ENCODE data around the gene CACNA1C. TPM values are rescaled to one million over a fixed set of nuclear protein-coding genes. Genes with fewer than 3 reads are reported as not detected.

CACNA1C gene
- total RNA-seq, 4 donors from 2014 or later = 2.9 to 5.3 (median 4.3) TPM

DNA sequence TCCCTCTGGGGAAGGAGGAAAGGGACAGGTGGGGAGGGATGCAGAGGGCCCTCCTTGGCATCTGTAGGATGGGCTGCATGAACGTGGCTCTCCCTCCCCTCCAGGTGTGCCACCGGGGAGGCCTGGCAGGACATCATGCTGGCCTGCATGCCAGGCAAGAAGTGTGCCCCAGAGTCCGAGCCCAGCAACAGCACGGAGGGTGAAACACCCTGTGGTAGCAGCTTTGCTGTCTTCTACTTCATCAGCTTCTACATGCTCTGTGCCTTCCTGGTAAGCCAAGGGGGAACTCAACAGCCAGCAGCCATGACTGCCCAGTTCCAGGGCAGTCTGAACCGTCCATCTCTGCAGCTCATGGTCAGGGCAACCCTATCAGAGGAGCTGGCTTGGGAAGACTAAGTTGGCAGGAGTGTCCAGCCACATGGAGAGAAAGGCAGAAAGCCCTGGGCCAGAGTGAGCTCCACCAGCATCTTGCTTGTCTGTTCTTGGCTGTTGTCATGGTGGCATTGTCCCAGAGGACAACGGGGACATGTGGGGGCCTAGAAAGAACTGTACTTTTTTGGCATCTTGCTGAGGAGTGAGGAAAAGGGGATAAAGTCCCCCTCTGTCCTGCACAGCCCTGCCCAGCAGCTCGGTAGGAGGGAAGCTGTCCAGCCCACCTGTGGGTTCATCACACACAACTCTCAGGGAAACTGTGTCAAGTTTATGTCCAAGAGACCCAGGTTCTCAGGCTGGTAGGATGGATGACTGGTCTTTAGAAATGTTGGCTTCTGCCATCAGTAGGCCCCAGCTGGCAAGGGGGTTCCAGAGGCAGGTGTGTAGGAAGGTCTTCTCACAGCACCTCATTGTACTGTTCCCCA, 612.2 kb downstream of the CACNA1C start:
- TF ChIP-seq, protein P1, sequence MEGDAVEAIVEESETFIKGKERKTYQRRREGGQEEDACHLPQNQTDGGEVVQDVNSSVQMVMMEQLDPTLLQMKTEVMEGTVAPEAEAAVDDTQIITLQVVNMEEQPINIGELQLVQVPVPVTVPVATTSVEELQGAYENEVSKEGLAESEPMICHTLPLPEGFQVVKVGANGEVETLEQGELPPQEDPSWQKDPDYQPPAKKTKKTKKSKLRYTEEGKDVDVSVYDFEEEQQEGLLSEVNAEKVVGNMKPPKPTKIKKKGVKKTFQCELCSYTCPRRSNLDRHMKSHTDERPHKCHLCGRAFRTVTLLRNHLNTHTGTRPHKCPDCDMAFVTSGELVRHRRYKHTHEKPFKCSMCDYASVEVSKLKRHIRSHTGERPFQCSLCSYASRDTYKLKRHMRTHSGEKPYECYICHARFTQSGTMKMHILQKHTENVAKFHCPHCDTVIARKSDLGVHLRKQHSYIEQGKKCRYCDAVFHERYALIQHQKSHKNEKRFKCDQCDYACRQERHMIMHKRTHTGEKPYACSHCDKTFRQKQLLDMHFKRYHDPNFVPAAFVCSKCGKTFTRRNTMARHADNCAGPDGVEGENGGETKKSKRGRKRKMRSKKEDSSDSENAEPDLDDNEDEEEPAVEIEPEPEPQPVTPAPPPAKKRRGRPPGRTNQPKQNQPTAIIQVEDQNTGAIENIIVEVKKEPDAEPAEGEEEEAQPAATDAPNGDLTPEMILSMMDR (IDR thresholded peaks at IDR 0.05; ENCODE audit: low read depth) = no peak

DNA sequence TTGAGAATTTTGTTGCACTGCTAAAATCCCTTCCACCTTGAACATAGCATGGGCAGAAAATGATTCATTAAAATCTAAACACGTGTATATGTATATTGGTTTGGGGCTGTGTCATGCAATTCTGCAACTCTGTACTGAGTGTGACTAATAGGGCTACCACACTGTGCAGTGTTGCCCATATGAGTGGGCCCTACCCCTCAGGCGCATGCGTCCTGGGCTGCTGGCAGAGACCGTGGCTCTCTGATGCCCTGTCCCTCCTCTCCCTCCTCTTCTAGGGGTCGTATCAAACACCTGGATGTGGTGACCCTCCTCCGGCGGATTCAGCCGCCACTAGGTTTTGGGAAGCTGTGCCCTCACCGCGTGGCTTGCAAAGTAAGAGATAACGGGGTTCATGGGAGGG, 613.6 kb downstream of the CACNA1C start:
- TF ChIP-seq, protein P1 (IDR thresholded peaks at IDR 0.05; ENCODE audit: low read depth) = no peak

DNA sequence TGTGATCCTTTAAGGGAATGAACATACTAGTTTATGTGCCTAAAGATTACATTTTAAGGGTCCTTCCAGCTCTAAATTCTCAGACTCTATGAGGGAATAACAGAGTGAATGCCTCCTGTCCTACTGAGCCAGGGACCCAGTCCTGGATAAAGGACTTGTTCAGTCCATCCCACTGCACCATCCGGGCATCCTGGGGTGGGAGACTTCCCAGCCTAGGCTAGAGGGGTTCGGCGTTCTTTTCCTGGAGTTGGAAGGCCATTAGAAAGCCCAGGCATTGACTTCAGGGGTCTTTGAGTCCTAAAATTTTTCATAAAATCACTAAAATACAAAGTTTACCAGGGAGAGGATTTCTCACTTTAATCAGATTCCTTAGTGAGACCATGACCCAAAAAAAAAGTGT, 614.1 kb downstream of the CACNA1C start:
- TF ChIP-seq, protein P1 (IDR thresholded peaks at IDR 0.05; ENCODE audit: low read depth) = no peak

DNA sequence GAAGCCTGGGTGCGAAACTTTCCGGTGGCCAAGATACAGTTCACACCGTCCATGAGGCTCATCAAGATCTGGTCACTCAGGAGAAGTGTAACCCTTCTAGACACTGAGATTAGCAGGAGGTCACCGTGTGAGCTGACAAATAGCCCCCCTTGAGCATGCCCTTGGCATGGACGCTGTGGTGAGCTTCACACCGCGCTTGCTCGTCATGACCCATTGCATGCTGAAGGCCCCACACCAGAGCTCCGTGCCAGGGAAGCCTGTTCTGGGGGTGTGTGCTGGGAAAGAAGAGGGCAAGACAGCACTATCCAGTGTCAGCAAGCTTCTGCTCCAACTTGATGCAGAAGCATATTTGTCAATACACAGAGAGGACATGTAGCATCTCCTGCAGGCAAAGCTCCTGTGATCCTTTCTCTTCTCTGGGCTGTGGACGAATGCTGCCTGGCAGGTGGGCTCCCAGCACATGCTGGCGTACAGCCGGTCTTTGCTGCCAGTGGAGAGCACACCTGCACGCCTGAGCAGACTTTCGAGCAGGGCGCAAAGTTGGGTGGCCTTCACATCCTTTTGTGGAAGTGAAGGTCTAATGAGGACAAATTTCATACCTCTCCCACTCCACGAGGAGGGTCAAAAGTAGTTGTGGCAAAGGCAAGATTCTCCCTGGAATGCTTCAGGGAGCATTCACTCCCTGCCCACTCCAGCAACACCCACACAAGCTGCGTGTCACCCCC, 615.1 kb downstream of the CACNA1C start:
- TF ChIP-seq, protein P1 (IDR thresholded peaks at IDR 0.05; ENCODE audit: low read depth) = no peak

DNA sequence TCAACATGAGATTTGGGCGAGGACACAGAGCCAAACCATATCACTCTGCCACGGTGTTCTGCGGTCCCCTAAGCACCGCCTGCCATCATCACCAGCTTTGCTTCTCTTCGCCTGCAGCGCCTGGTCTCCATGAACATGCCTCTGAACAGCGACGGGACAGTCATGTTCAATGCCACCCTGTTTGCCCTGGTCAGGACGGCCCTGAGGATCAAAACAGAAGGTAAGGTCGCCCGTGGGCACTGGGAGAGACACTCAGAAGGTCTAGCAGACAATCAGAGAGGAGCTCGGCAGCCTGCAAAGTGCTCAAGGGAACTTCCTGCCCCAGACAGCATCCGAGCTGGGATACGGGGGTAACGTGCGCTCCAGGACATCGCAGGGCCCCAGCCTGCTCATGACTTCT, 616.0 kb downstream of the CACNA1C start:
- TF ChIP-seq, protein P1 (IDR thresholded peaks at IDR 0.05; ENCODE audit: low read depth) = no peak

DNA sequence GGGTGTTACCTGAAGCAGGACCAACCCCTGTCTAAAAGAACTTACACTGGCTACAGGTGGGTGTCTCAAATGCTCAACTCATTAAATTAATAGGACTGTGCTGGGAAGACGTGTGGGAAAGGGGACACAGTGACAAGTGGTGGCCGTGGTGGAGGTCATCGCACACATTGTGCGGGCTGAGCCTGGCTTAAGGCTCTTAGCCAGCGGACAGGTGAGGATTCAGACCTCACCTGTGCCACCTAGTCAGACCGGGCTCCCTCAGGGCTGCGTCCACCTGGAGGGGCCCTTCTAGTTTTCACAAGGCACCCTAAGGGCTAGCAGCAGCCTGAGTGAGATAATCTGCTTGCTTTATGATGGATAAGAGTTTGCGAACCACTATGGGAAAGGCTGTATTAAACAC, 616.8 kb downstream of the CACNA1C start:
- TF ChIP-seq, protein P1 (IDR thresholded peaks at IDR 0.05; ENCODE audit: low read depth) = no peak

DNA sequence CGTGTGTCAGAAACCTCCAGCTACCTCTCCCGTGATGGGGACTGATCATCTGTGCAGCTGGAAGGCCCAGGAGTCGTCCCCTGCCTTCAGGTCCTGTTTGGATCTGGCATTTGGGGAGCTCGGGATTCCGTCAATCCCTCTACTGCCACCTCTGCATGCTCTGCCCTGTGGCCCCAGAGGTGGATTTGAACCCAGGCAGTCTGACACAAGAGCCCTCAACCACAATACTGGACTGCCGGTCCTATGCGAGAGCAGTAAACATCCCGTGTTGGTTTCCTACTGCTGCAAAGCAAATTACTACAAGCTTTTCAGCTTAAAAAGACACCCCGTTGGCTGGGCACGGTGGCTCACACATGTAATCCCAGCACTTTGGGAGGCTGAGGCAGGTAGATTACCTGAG, 620.1 kb downstream of the CACNA1C start:
- TF ChIP-seq, protein P1 (IDR thresholded peaks at IDR 0.05; ENCODE audit: low read depth) = no peak
